SW480 (cell line): ENCODE results near the gene UQCC5.

Source experiments
- DNase-seq: peaks from one replicate; pipeline ENCODE4 v3.0.0-alpha.2; 2016; ENCODE audit warnings: low spot score

The UQCC5 gene

GRCh38 chr3:52570076-52570475, 33.7 kb downstream of the UQCC5 start:
- no peak for DNase-seq

- DNase-seq, result no peak
These were observed 35.8 kb downstream of the UQCC5 start for GRCh38 chr3:52572221-52572620.

- no peak for DNase-seq
These were observed 37.9 kb downstream of the UQCC5 start for GRCh38 chr3:52574056-52574965.
